Endometrial microvascular endothelial cells (primary cell): ENCODE data around the gene SGMS2. TPM values are rescaled to one million over a fixed set of nuclear protein-coding genes. Genes with fewer than 3 reads are reported as not detected.

Experiments used
- in situ Hi-C: cut with HindIII; loops from 2 replicates; pipeline ENCODE4 v1.10.0; 2017; ENCODE audit warnings: low sequenced_read_pairs, low pct_unique_long_range_greater_than_20kb; ENCODE audit errors: inconsistent ontology term
- total RNA-seq: library from RNA; depleted of rRNA; stranded (reverse); fragments of >200 nt; gene quantifications from one replicate; pipeline ENCODE4 v1.2.3, GENCODE V29; 2015; ENCODE audit errors: inconsistent ontology term

Gene SGMS2
- total RNA-seq, 1 donor from 2014 or later: 84.4 TPM

- in situ Hi-C loops: no loop called here
Measured at GRCh38 chr4:107825072-107825824, 516 bp downstream of the SGMS2 start.

GRCh38 chr4:107826421-107826980 lies 1.8 kb downstream of the SGMS2 start:
- in situ Hi-C loops: no loop called here

GRCh38 chr4:107828315-107829090 lies 3.8 kb downstream of the SGMS2 start:
- in situ Hi-C loops: no loop called here

- in situ Hi-C loops: no loop called here
Measured at GRCh38 chr4:107831140-107831539, 6.4 kb downstream of the SGMS2 start.

- in situ Hi-C loops: no loop called here
Measured at GRCh38 chr4:107832275-107832807, 7.6 kb downstream of the SGMS2 start.

- in situ Hi-C loops: no loop called here
Measured at GRCh38 chr4:107834241-107834794, 9.6 kb downstream of the SGMS2 start.

GRCh38 chr4:107835406-107835805 lies 10.7 kb downstream of the SGMS2 start:
- in situ Hi-C loops: no loop called here

GRCh38 chr4:107837317-107837716 lies 12.6 kb downstream of the SGMS2 start:
- in situ Hi-C loops: no loop called here

GRCh38 chr4:107837776-107838618 lies 13.3 kb downstream of the SGMS2 start:
- in situ Hi-C loops: no loop called here

GRCh38 chr4:107838861-107839565 lies 14.3 kb downstream of the SGMS2 start:
- in situ Hi-C loops: no loop called here

- in situ Hi-C loops: no loop called here
Measured at GRCh38 chr4:107843391-107843790, 18.7 kb downstream of the SGMS2 start.

GRCh38 chr4:107845681-107846080 lies 20.9 kb downstream of the SGMS2 start:
- in situ Hi-C loops: no loop called here

- in situ Hi-C loops: no loop called here
Measured at GRCh38 chr4:107850438-107850837, 25.7 kb downstream of the SGMS2 start.

- in situ Hi-C loops: no loop called here
Measured at GRCh38 chr4:107853444-107854355, 29.0 kb downstream of the SGMS2 start.

GRCh38 chr4:107854356-107855022 lies 29.8 kb downstream of the SGMS2 start:
- in situ Hi-C loops: no loop called here

GRCh38 chr4:107855723-107856122 lies 31.0 kb downstream of the SGMS2 start:
- in situ Hi-C loops: no loop called here

- in situ Hi-C loops: no loop called here
Measured at GRCh38 chr4:107856901-107857300, 32.2 kb downstream of the SGMS2 start.
